H9 (cell line): ENCODE data around the gene SHMT2. TPM values are rescaled to one million over a fixed set of nuclear protein-coding genes. Genes with fewer than 3 reads are reported as not detected.

Source experiments
- DNase-seq: peaks from one replicate; pipeline ENCODE4 v3.0.0-alpha.2; 2017
- H2AFZ ChIP-seq: one replicate; pipeline ENCODE4 v1.6.1; 2013; ENCODE audit warnings: mild to moderate bottlenecking, low read length, control low read depth, moderate library complexity
- H2AK5ac ChIP-seq: 2 replicates; pipeline ENCODE4 v1.6.1; 2013; ENCODE audit warnings: low read length, control low read depth, mixed read lengths; ENCODE audit not compliant: insufficient read length
- H2BK120ac ChIP-seq: one replicate; pipeline ENCODE4 v1.6.1; 2013; ENCODE audit warnings: low read depth, mild to moderate bottlenecking, low read length, control low read depth, inconsistent platforms; ENCODE audit not compliant: poor library complexity, severe bottlenecking
- H2BK12ac ChIP-seq: 2 replicates; pipeline ENCODE4 v1.6.1; 2013; ENCODE audit warnings: low read length, control low read depth, mixed read lengths, low read depth; ENCODE audit not compliant: insufficient read length
- H2BK15ac ChIP-seq: 2 replicates; pipeline ENCODE4 v1.6.1; 2013; ENCODE audit warnings: low read depth, low read length, control low read depth
- H2BK20ac ChIP-seq: one replicate; pipeline ENCODE4 v1.6.1; 2013; ENCODE audit warnings: low read depth, mild to moderate bottlenecking, low read length, control low read depth, inconsistent platforms; ENCODE audit not compliant: poor library complexity, severe bottlenecking
- H2BK5ac ChIP-seq: 2 replicates; pipeline ENCODE4 v1.6.1; 2013; ENCODE audit warnings: low read length, control low read depth, mixed read lengths; ENCODE audit not compliant: insufficient read length
- H3K14ac ChIP-seq: 2 replicates; pipeline ENCODE4 v1.6.1; 2013; ENCODE audit warnings: low read length, control low read depth; ENCODE audit not compliant: insufficient read depth
- H3K18ac ChIP-seq: 2 replicates; pipeline ENCODE4 v1.6.1; 2013; ENCODE audit warnings: low read depth, mild to moderate bottlenecking, mixed read lengths, low read length, control low read depth; ENCODE audit not compliant: insufficient read length
- H3K23ac ChIP-seq: 2 replicates; pipeline ENCODE4 v1.6.1; 2013; ENCODE audit warnings: low read length, control low read depth, mixed read lengths, low read depth; ENCODE audit not compliant: insufficient read length
- H3K23me2 ChIP-seq: 2 replicates; pipeline ENCODE4 v1.6.1; 2013; ENCODE audit warnings: low read depth, mild to moderate bottlenecking, mixed read lengths, low read length, control low read depth; ENCODE audit not compliant: insufficient read length, poor library complexity, severe bottlenecking
- H3K27ac ChIP-seq: 2 replicates; pipeline ENCODE4 v1.5.1; 2013; ENCODE audit warnings: low read length, control low read depth, mixed read lengths, low read depth; ENCODE audit not compliant: insufficient read length
- H3K27me3 ChIP-seq: 2 replicates; pipeline ENCODE4 v1.6.1; 2013; ENCODE audit warnings: low read length, control low read depth, inconsistent platforms; ENCODE audit not compliant: insufficient read depth
- H3K4ac ChIP-seq: 2 replicates; pipeline ENCODE4 v1.6.1; 2013; ENCODE audit warnings: low read depth, mild to moderate bottlenecking, control low read depth, inconsistent platforms, low read length, moderate library complexity
- H3K4me1 ChIP-seq: 2 replicates; pipeline ENCODE4 v1.6.1; 2013; ENCODE audit warnings: low read length, control low read depth, inconsistent platforms; ENCODE audit not compliant: insufficient read depth
- H3K4me2 ChIP-seq: 2 replicates; pipeline ENCODE4 v1.6.1; 2013; ENCODE audit warnings: low read length, control low read depth, mixed read lengths; ENCODE audit not compliant: insufficient read length, insufficient read depth
- H3K56ac ChIP-seq: 2 replicates; pipeline ENCODE4 v1.6.1; 2013; ENCODE audit warnings: low read depth, mild to moderate bottlenecking, mixed read lengths, low read length, control low read depth; ENCODE audit not compliant: insufficient read length
- H3K79me1 ChIP-seq: 2 replicates; pipeline ENCODE4 v1.6.1; 2013; ENCODE audit warnings: low read depth, mild to moderate bottlenecking, moderate library complexity, low read length, control low read depth, inconsistent platforms; ENCODE audit not compliant: insufficient read depth, poor library complexity, severe bottlenecking
- H3K79me2 ChIP-seq: 2 replicates; pipeline ENCODE4 v1.6.1; 2013; ENCODE audit warnings: low read length, control low read depth, inconsistent platforms; ENCODE audit not compliant: insufficient read depth
- H3K9ac ChIP-seq: 2 replicates; pipeline ENCODE4 v1.6.1; 2013; ENCODE audit warnings: low read length, control low read depth, mixed read lengths; ENCODE audit not compliant: insufficient read length; ENCODE audit errors: extremely low read depth
- H3K9me3 ChIP-seq: one replicate; pipeline ENCODE4 v1.6.1; 2013; ENCODE audit warnings: low read depth, low read length, inconsistent platforms; ENCODE audit not compliant: control insufficient read depth
- H3T11ph ChIP-seq: one replicate; pipeline ENCODE4 v1.6.1; 2013; ENCODE audit warnings: mild to moderate bottlenecking, low read length, control low read depth, inconsistent platforms
- H4K20me1 ChIP-seq: one replicate; pipeline ENCODE4 v1.6.1; 2013; ENCODE audit not compliant: control insufficient read depth, insufficient read length, insufficient read depth
- H4K5ac ChIP-seq: 2 replicates; pipeline ENCODE4 v1.6.1; 2013; ENCODE audit warnings: low read depth, mild to moderate bottlenecking, mixed read lengths, low read length, control low read depth; ENCODE audit not compliant: insufficient read length
- H4K8ac ChIP-seq: replicated peaks from 2 replicates; pipeline ENCODE4 v1.6.1; 2013; ENCODE audit warnings: low read length, control low read depth, mixed read lengths, low read depth; ENCODE audit not compliant: insufficient read length
- H4K91ac ChIP-seq: 2 replicates; pipeline ENCODE4 v1.6.1; 2013; ENCODE audit warnings: low read depth, mild to moderate bottlenecking, moderate library complexity, mixed read lengths, low read length, control low read depth; ENCODE audit not compliant: insufficient read length
- H3K27ac Mint-ChIP-seq, 3 experiments: 2 replicates in 2 of 3; 3 replicates in 1 of 3; pipeline ENCODE4 v1.8.0; 2020 to 2021; ENCODE audit warnings: mixed read lengths in 3 of 3, mild to moderate bottlenecking in 1 of 3, moderate library complexity in 1 of 3
- H3K27me3 Mint-ChIP-seq: 2 replicates; pipeline ENCODE4 v1.8.0; 2021; ENCODE audit warnings: low read depth, mild to moderate bottlenecking, moderate library complexity, mixed read lengths
- H3K36me3 Mint-ChIP-seq, 3 experiments: 2 replicates in 2 of 3; 3 replicates in 1 of 3; pipeline ENCODE4 v1.8.0; 2020 to 2021; ENCODE audit warnings: low read depth in 3 of 3, mixed read lengths in 3 of 3; ENCODE audit not compliant: insufficient read depth in 1 of 3
- H3K4me1 Mint-ChIP-seq, 2 experiments: 2 replicates each; pipeline ENCODE4 v1.8.0; 2020; ENCODE audit warnings: mixed read lengths in 2 of 2
- H3K4me3 Mint-ChIP-seq, 2 experiments: 2 replicates in 1 of 2; 3 replicates in 1 of 2; pipeline ENCODE4 v1.8.0; 2020 to 2021; ENCODE audit warnings: mild to moderate bottlenecking in 2 of 2, mixed read lengths in 2 of 2, moderate library complexity in 1 of 2
- H3K9me3 Mint-ChIP-seq, 2 experiments: 2 replicates in 1 of 2; 3 replicates in 1 of 2; pipeline ENCODE4 v1.8.0; 2020; ENCODE audit warnings: mild to moderate bottlenecking in 2 of 2, mixed read lengths in 2 of 2, moderate library complexity in 1 of 2
- CTCF ChIP-seq: fragments of 200-600 bp; sonication (generic); conservative IDR thresholded peaks from 3 replicates; pipeline ENCODE4 v1.8.0; 2021; ENCODE audit warnings: antibody characterized with exemption, mild to moderate bottlenecking
- WGBS: extraction: QIAGEN DNeasy Blood & Tissue Kit; methylation state at CpG from one replicate; pipeline ENCODE4 v1.1.7; 2013; ENCODE audit warnings: missing lambda C conversion rate, low lambda C conversion rate, mixed read lengths; ENCODE audit not compliant: insufficient read length; ENCODE audit errors: extremely low coverage; 5-methylcytosine and 5-hydroxymethylcytosine counted together
- total RNA-seq: library from RNA; stranded (reverse); gene quantifications from 2 replicates; pipeline ENCODE4 v1.2.1, GENCODE V29; 2021

SHMT2 gene
- total RNA-seq, 1 experiment from 2014 or later, result 260 TPM

GRCh38 chr12:57236925-57237595, 7.5 kb downstream of the SHMT2 start:
- H3K27ac Mint-ChIP-seq, result no peak overlapping the region; a peak in 1 of 7 replicates
- no peak overlapping the region for H3K18ac ChIP-seq
- peaks cover 52% of the 10 kb centered on the region for H3K27me3 ChIP-seq
- H3K56ac ChIP-seq, result no peak overlapping the region
- no peak overlapping the region for H3K14ac ChIP-seq
- H2BK12ac ChIP-seq, result no peak overlapping the region
- H3K79me2 ChIP-seq, result no peaks in the 10 kb centered on the region
- H4K20me1 ChIP-seq, result peaks cover 4% of the 10 kb centered on the region
- H4K91ac ChIP-seq, result no peak overlapping the region
- H3K4me1 Mint-ChIP-seq, result peaks cover 51 to 65% of the 10 kb centered on the region in 2 experiments
- H3T11ph ChIP-seq, result no peak overlapping the region
- H3K9me3 Mint-ChIP-seq, result no peaks in the 10 kb centered on the region
- no peak overlapping the region for H3K4me2 ChIP-seq
- no peak overlapping the region for H4K8ac ChIP-seq
- H3K4ac ChIP-seq, result no peak overlapping the region
- no peak overlapping the region for H3K27ac ChIP-seq
- H3K79me1 ChIP-seq, result no peaks in the 10 kb centered on the region
- no peak overlapping the region for H2AK5ac ChIP-seq
- no peak overlapping the region for H2BK20ac ChIP-seq
- no peaks in the 10 kb centered on the region for H3K4me1 ChIP-seq
- no peaks in the 10 kb centered on the region for H3K9me3 ChIP-seq
- no peak overlapping the region for H3K23ac ChIP-seq
- H4K5ac ChIP-seq, result no peak overlapping the region
- H3K27me3 Mint-ChIP-seq, result peaks cover 76% of the 10 kb centered on the region
- H2BK15ac ChIP-seq, result no peak overlapping the region
- no peak overlapping the region for H3K9ac ChIP-seq
- H2BK5ac ChIP-seq, result no peak overlapping the region
- H2BK120ac ChIP-seq, result no peak overlapping the region
- TF ChIP-seq CTCF, result no peak
- H2AFZ ChIP-seq, result no peak overlapping the region
- peaks cover 25 to 29% (median 27%) of the 10 kb centered on the region in 3 experiments for H3K36me3 Mint-ChIP-seq
- DNase-seq, result peak; percentile 44
- peaks cover 26% of the 10 kb centered on the region for H3K23me2 ChIP-seq
- peak overlapping the region; percentile 72 to 87; a peak in 4 of 5 replicates for H3K4me3 Mint-ChIP-seq
- WGBS, result no CpG with 5 or more reads among the region's 9 CpGs
